ENCODE results near the gene PSMG1. TPM values are rescaled to one million over a fixed set of nuclear protein-coding genes. Genes with fewer than 3 reads are reported as not detected.

Gene PSMG1
- total RNA-seq, 4 donors from 2014 or later, result 8.1 to 26.7 (median 18.4) TPM

DNA sequence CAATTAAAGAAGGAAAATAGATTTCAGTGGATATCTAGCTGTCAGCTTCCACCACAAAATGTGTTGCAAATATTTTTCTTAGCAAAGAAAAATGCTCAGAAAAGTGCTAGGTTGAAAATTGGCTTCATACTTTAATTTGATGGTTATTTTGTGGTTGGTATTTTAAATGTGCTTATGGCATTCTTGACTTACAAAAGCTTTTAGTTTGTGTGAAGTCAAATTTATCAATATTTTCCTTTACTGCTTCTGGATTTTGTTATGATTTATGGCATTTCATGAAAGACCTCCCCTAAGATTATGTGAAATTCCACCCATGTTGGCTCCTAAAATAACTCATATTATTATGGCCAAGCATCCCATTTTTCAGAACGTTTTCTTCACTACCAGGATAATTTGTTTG lies 51.5 kb downstream of the PSMG1 start:
- WGBS, 2 donors, result 25 to 26% methylated on average over 1 of the region's 1 CpG
- Histone ChIP-seq H3K4me3 (no peak overlapping the region), H3K4me1 (peaks cover 0 to 3% (median 0%) of the 10 kb centered on the region in 4 donors), H3K27me3 (no peaks in the 10 kb centered on the region), H3K27ac (no peak overlapping the region), H3K36me3 (no peaks in the 10 kb centered on the region), H3K9me3 (no peaks in the 10 kb centered on the region)
- DNase-seq (ENCODE audit: low spot score in 2 of 2), result no peak
- no peak for TF ChIP-seq EP300 (IDR thresholded peaks at IDR 0.05)
- TF ChIP-seq CTCF (IDR thresholded peaks at IDR 0.05), result no peak
- TF ChIP-seq POLR2A (IDR thresholded peaks at IDR 0.05), result no peak

- DNase-seq (ENCODE audit: low spot score in 2 of 2), result no peak
- Histone ChIP-seq H3K4me1 (peaks cover 0 to 7% (median 0%) of the 10 kb centered on the region in 4 donors), H3K9me3 (peaks cover 0 to 11% (median 0%) of the 10 kb centered on the region in 4 donors), H3K36me3 (no peaks in the 10 kb centered on the region), H3K27ac (no peak overlapping the region), H3K27me3 (no peaks in the 10 kb centered on the region), H3K4me3 (no peak overlapping the region)
- WGBS, 2 donors, result 71% methylated on average over 8 of the region's 8 CpGs
- TF ChIP-seq CTCF (IDR thresholded peaks at IDR 0.05), result no peak
- no peak for TF ChIP-seq POLR2A (IDR thresholded peaks at IDR 0.05)
- no peak for TF ChIP-seq EP300 (IDR thresholded peaks at IDR 0.05)
Observed at GRCh38 chr21:39127506-39127905, 55.7 kb downstream of the PSMG1 start.

- Histone ChIP-seq H3K9me3 (peaks cover 0 to 21% (median 0%) of the 10 kb centered on the region in 4 donors), H3K36me3 (no peaks in the 10 kb centered on the region), H3K27me3 (no peaks in the 10 kb centered on the region), H3K27ac (no peak overlapping the region), H3K4me1 (peaks cover 0 to 7% (median 0%) of the 10 kb centered on the region in 4 donors), H3K4me3 (no peak overlapping the region)
- 60 to 74% methylated on average over 4 of the region's 4 CpGs for WGBS, 2 donors
- no peak for TF ChIP-seq CTCF (IDR thresholded peaks at IDR 0.05)
- TF ChIP-seq POLR2A (IDR thresholded peaks at IDR 0.05), result no peak
- no peak for TF ChIP-seq EP300 (IDR thresholded peaks at IDR 0.05)
- no peak for DNase-seq (ENCODE audit: low spot score in 2 of 2)
Observed at GRCh38 chr21:39126486-39126806, 56.8 kb downstream of the PSMG1 start.

DNA sequence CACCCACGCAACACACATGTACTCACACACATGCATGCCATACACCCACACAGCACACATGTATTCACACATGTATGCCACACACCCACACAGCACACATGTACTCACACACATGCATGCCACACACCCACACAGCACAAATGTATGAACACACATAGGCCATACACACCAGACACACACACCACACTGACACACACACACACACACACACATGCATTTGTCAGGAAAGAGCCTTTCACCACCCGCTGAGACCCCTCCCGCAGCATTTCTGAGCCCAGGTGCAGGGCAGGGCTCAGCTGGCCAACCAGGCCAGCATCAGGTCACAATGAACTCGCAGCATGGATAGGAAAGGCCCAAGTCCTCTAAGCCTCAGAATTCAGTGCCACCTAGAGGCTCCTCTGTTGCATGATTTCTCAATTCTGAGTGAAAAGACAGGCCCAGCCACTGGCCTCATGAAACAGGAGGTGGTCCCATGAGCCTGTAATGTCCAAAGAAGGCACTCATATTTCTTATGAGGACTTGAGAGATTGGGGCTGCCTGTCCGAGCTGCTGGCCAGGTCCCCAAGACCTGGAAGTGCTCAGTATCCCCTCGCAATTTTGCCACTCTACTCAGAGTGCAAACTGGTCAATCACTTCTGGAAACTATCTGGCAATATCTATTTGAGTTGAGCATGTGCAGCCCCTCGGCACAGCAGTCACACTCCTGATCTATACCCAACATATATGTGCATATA lies 57.3 kb downstream of the PSMG1 start:
- no peak overlapping the region for H3K4me3 ChIP-seq
- H3K27me3 ChIP-seq, result no peaks in the 10 kb centered on the region
- no peak overlapping the region for H3K27ac ChIP-seq
- TF ChIP-seq CTCF (IDR thresholded peaks at IDR 0.05) (peak; percentile 26 to 74 (median 60)), EP300 (IDR thresholded peaks at IDR 0.05) (no peak)
- peaks cover 0 to 7% (median 0%) of the 10 kb centered on the region in 4 donors for H3K4me1 ChIP-seq
- H3K36me3 ChIP-seq, result no peaks in the 10 kb centered on the region
- WGBS, 2 donors, result 16 to 23% methylated on average over 7 of the region's 7 CpGs
- H3K9me3 ChIP-seq, result peaks cover 0 to 21% (median 0%) of the 10 kb centered on the region in 4 donors
- DNase-seq (ENCODE audit: low spot score in 2 of 2), result peak in 1 of 2 donors; percentile 49

Other genes with a start within 250 kb of the PSMG1 start
- gene BRWD1, start 130.2 kb upstream of the PSMG1 start, total RNA-seq, result 10 to 100 TPM; 65.3 to 99.4 (median 87.7) TPM
- gene HMGN1, start 165.6 kb upstream of the PSMG1 start, total RNA-seq, result 10 to 100 TPM; 58.4 to 82.2 (median 59.6) TPM